Left lung (tissue), 10 donors: ENCODE results near the gene CEACAM6. TPM values are rescaled to one million over a fixed set of nuclear protein-coding genes. Genes with fewer than 3 reads are reported as not detected.

ENCODE experiments used
- ATAC-seq: fragments of 200-7000 bp; cut with Tn5 transposase; one replicate; pipeline ENCODE4 v1.9.1; 2020; ENCODE audit warnings: moderate library complexity
- DNase-seq, 4 donors: peaks; one replicate each; pipeline ENCODE4 v3.0.0-alpha.2; 2013 to 2020
- H3K27ac ChIP-seq, 2 donors: fragments of 200-600 bp; sonication (generic) in 1 of 2; one replicate each; pipeline versions ENCODE4 v1.5.0 to v1.8.0; 2020 to 2021
- H3K27me3 ChIP-seq, 2 donors: fragments of 200-600 bp; sonication (generic) in 1 of 2; one replicate each; pipeline versions ENCODE4 v1.5.0 to v1.8.0; 2020 to 2021
- H3K36me3 ChIP-seq, 2 donors: fragments of 200-600 bp; sonication (generic) in 1 of 2; one replicate each; pipeline versions ENCODE4 v1.5.0 to v1.8.0; 2020 to 2021
- H3K4me1 ChIP-seq, 2 donors: fragments of 200-600 bp; one replicate each; pipeline ENCODE4 v1.8.0; 2021
- H3K4me3 ChIP-seq, 2 donors: fragments of 200-600 bp; sonication (generic) in 1 of 2; one replicate each; pipeline versions ENCODE4 v1.5.0 to v1.8.0; 2020 to 2021; ENCODE audit warnings: mild to moderate bottlenecking in 1 of 2
- H3K9me3 ChIP-seq, 2 donors: fragments of 200-600 bp; sonication (generic) in 1 of 2; one replicate each; pipeline versions ENCODE4 v1.5.0 to v1.8.0; 2020 to 2021
- CTCF ChIP-seq, 2 donors: fragments of 200-600 bp; sonication (generic) in 1 of 2; IDR thresholded peaks; one replicate each; pipeline versions ENCODE4 v1.5.0 to v1.8.0; 2021; ENCODE audit warnings: antibody characterized with exemption in 2 of 2
- intact Hi-C, 2 donors: fragments of 100-400 bp; cut with DNase I; formaldehyde crosslinking; loops; one replicate each; pipeline versions ENCODE4 v1.11.2 to v1.14.2; 2022
- polyA plus RNA-seq, 6 donors: library from polyadenylated mRNA; unstranded; fragments of 120-200 nt; gene quantifications; one replicate each; pipeline ENCODE4 v1.2.1, GENCODE V29; 2013; ENCODE audit not compliant: insufficient read length in 6 of 6
- total RNA-seq, 2 donors: library from RNA; stranded (reverse); fragmentation: NEBNext Ultra II Directional; extraction: Animal tissue kit (Norgen Biotek cat#: 25700); gene quantifications; one replicate each; pipeline ENCODE4 v1.2.1, GENCODE V29; 2021
- donor health status: DM: no; HTN: yes; CAD: no.
- donor health status: DM: no; HTN: no; CAD: no.

The CEACAM6 gene
- total and polyA plus RNA-seq, 8 donors = 2.1 to 1,560 (median 3.6) TPM

DNA sequence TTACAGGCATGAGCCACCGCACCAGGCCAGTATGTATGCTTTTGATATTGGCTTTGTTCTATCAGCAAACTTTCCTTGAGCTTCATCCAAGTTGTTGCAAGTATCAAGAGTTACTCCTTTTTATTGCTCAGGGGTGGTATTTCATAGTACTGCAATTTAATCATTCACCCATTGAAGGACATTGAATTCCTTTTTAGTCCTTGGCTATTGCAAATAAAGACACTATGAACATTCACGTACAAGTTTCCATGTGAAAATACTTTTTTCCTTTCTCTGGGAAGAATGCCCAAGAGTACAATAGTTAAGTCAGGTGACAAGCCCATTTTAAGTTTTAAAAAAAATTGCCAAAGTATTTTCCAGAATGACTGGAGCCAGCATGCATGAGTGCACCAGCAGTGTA, 61.4 kb downstream of the CEACAM6 start:
- no peak for TF ChIP-seq CTCF (IDR thresholded peaks at IDR 0.05)
- Histone ChIP-seq H3K27me3 (peaks cover 0 to 23% of the 10 kb centered on the region in 2 donors), H3K36me3 (no peaks in the 10 kb centered on the region), H3K4me1 (peaks cover 0 to 16% of the 10 kb centered on the region in 2 donors), H3K27ac (no peak overlapping the region), H3K4me3 (no peak overlapping the region), H3K9me3 (no peaks in the 10 kb centered on the region)
- intact Hi-C loops = no loop called here
- no peak for DNase-seq
- no peak for ATAC-seq

DNA sequence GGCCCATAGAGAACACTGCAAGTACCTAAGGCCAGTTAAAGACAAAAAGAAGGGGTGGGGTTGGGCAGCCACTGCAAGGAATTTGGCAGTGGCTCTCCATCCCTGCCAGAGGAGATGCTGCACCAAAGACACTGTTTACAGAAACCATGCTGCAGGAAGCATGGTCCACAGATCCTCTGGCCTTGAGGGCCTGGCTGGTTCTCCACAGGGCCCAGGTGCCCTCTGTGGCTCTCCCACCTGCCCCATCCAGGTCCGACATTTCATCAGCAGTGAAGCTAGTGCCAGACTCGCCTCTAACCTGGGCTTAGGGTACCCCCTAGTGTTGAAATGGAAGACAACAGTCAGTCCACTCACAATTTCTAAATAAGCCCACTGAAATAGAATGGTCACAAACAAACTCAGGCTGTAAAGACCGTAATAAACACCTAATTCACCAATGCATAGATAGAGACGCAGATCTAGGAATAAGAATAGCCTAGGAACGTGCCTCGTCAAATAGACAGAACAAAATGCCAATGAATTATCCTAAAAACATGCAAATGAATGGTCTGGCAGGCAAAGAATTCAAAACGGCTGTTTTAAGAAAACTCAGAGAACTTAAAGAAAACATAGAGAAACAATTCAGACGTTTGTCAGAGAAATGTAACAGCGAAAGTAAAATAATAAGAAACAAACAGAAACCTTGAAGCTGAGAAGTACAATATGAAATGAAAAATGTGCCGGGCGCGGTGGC, 65.8 kb downstream of the CEACAM6 start:
- ATAC-seq (peak; percentile 97), DNase-seq (peak in 1 of 4 donors; percentile 28)
- Histone ChIP-seq H3K9me3 (no peaks in the 10 kb centered on the region), H3K36me3 (no peaks in the 10 kb centered on the region), H3K4me1 (peaks cover 0 to 8% of the 10 kb centered on the region in 2 donors), H3K4me3 (no peak overlapping the region), H3K27me3 (peaks cover 0 to 38% of the 10 kb centered on the region in 2 donors), H3K27ac (no peak overlapping the region)
- intact Hi-C loops = no loop called here
- peak; percentile 53 to 70 for TF ChIP-seq CTCF (IDR thresholded peaks at IDR 0.05)

Other genes starting within 250 kb of the CEACAM6 start
- 1 to 10 TPM; 4.8 to 6.3 TPM for gene CEACAM21, start 179.4 kb upstream of the CEACAM6 start, total RNA-seq
- 1 to 10 TPM; 3.9 to 8.9 (median 7.9) TPM for gene CEACAM21, start 179.4 kb upstream of the CEACAM6 start, polyA plus RNA-seq
- 10 to 100 TPM in 1 of 2 donors, 1 to 10 TPM in 1; 2.7 to 13.7 TPM for gene CEACAM4, start 128.5 kb upstream of the CEACAM6 start, total RNA-seq
- gene CEACAM4, start 128.5 kb upstream of the CEACAM6 start, polyA plus RNA-seq = under 1 TPM in 3 of 6 donors, not detected in 3; 0.13 to 0.28 (median 0.24) TPM
- under 1 TPM; 0.18 to 0.44 TPM for gene CEACAM7, start 67.3 kb upstream of the CEACAM6 start, total RNA-seq
- gene CEACAM7, start 67.3 kb upstream of the CEACAM6 start, polyA plus RNA-seq = under 1 TPM in 4 of 6 donors, not detected in 2; 0.09 to 0.23 (median 0.10) TPM
- 10 to 100 TPM; 21.2 to 31.1 TPM for gene CEACAM5, start 46.9 kb upstream of the CEACAM6 start, total RNA-seq
- gene CEACAM5, start 46.9 kb upstream of the CEACAM6 start, polyA plus RNA-seq = under 1 TPM; 0.10 to 0.34 (median 0.14) TPM
- 1 to 10 TPM in 1 of 2 donors, under 1 TPM in 1; 0.87 to 8.6 TPM for gene CEACAM3, start 41.1 kb downstream of the CEACAM6 start, total RNA-seq
- gene CEACAM3, start 41.1 kb downstream of the CEACAM6 start, polyA plus RNA-seq = under 1 TPM in 3 of 6 donors, not detected in 3; 0.12 to 0.38 (median 0.34) TPM
- not detected for gene LYPD4, start 89.2 kb downstream of the CEACAM6 start, total RNA-seq
- gene LYPD4, start 89.2 kb downstream of the CEACAM6 start, polyA plus RNA-seq = not detected
- not detected for gene DMRTC2, start 89.5 kb downstream of the CEACAM6 start, total RNA-seq
- gene DMRTC2, start 89.5 kb downstream of the CEACAM6 start, polyA plus RNA-seq = not detected
- 1,000 to 10,000 TPM; 1,560 to 2,044 TPM for gene RPS19, start 104.7 kb downstream of the CEACAM6 start, total RNA-seq
- 1,000 to 10,000 TPM; 1,694 to 2,456 (median 1,910) TPM for gene RPS19, start 104.7 kb downstream of the CEACAM6 start, polyA plus RNA-seq
- 1 to 10 TPM in 1 of 2 donors, under 1 TPM in 1; 0.99 to 2.1 TPM for gene CD79A, start 121.7 kb downstream of the CEACAM6 start, total RNA-seq
- 1 to 10 TPM in 4 of 6 donors, under 1 TPM in 2; 0.51 to 2.3 (median 1.2) TPM for gene CD79A, start 121.7 kb downstream of the CEACAM6 start, polyA plus RNA-seq
- 100 to 1,000 TPM; 129 to 202 TPM for gene ARHGEF1, start 127.7 kb downstream of the CEACAM6 start, total RNA-seq
- gene ARHGEF1, start 127.7 kb downstream of the CEACAM6 start, polyA plus RNA-seq = 10 to 100 TPM; 60.8 to 85.7 (median 77.7) TPM
- under 1 TPM; 0.15 to 0.34 TPM for gene ERFL, start 172.9 kb downstream of the CEACAM6 start, total RNA-seq
- gene ERFL, start 172.9 kb downstream of the CEACAM6 start, polyA plus RNA-seq = under 1 TPM in 4 of 6 donors, not detected in 2; 0.08 to 0.38 (median 0.26) TPM
- gene RABAC1, start 203.8 kb downstream of the CEACAM6 start, total RNA-seq = 100 to 1,000 TPM; 175 to 186 TPM
- gene RABAC1, start 203.8 kb downstream of the CEACAM6 start, polyA plus RNA-seq = 10 to 100 TPM; 53.1 to 81.9 (median 68.7) TPM
- not detected for gene ATP1A3, start 238.7 kb downstream of the CEACAM6 start, total RNA-seq
- gene ATP1A3, start 238.7 kb downstream of the CEACAM6 start, polyA plus RNA-seq = under 1 TPM in 5 of 6 donors, not detected in 1; 0.20 to 0.86 (median 0.40) TPM